Muscle of leg (tissue), 11 donors: ENCODE data around the gene TMEM135. TPM values are rescaled to one million over a fixed set of nuclear protein-coding genes. Genes with fewer than 3 reads are reported as not detected.

ENCODE experiments used
- DNase-seq: peaks from one replicate; pipeline ENCODE4 v3.0.0; 2013
- H3K27ac ChIP-seq: one replicate; pipeline ENCODE4 v1.5.1; 2013; ENCODE audit warnings: mild to moderate bottlenecking, low read length, control low read depth
- H3K27me3 ChIP-seq: one replicate; pipeline ENCODE4 v1.6.1; 2013; ENCODE audit warnings: low read length; ENCODE audit not compliant: control insufficient read depth, insufficient read depth
- H3K36me3 ChIP-seq: one replicate; pipeline ENCODE4 v1.6.1; 2013; ENCODE audit warnings: low read length; ENCODE audit not compliant: control insufficient read depth, insufficient read depth
- H3K4me1 ChIP-seq: one replicate; pipeline ENCODE4 v1.6.1; 2013; ENCODE audit warnings: low read length; ENCODE audit not compliant: control insufficient read depth, insufficient read depth
- H3K4me3 ChIP-seq: one replicate; pipeline ENCODE4 v1.5.1; 2013; ENCODE audit warnings: low read length, control low read depth
- H3K9me3 ChIP-seq: replicated peaks from 2 replicates; pipeline ENCODE4 v1.6.1; 2013; ENCODE audit warnings: low read depth, low read length; ENCODE audit not compliant: control insufficient read depth
- WGBS: methylation state at CpG from one replicate; pipeline ENCODE4 v1.1.5; 2013; ENCODE audit warnings: missing lambda C conversion rate; ENCODE audit not compliant: insufficient coverage; 5-methylcytosine and 5-hydroxymethylcytosine counted together
- polyA plus RNA-seq, 8 donors: library from polyadenylated mRNA; unstranded; fragments of 120-200 nt; gene quantifications; one replicate each; pipeline versions ENCODE4 v1.2.1 to v1.2.3, GENCODE V29; 2013; ENCODE audit warnings: inconsistent platforms in 1 of 8, low replicate concordance in 1 of 8; ENCODE audit not compliant: insufficient read length in 8 of 8, insufficient read depth in 1 of 8
- total RNA-seq: library from RNA; stranded (reverse); fragments of 120-200 nt; gene quantifications from one replicate; pipeline ENCODE4 v1.2.4, GENCODE V29; 2013

Gene TMEM135
- total and polyA plus RNA-seq, 9 donors: 10.5 to 21.1 (median 14.9) TPM

GRCh38 chr11:87353771-87354345 lies 316.1 kb downstream of the TMEM135 start:
- peaks cover 31% of the 10 kb centered on the region for H3K4me1 ChIP-seq
- H3K36me3 ChIP-seq: no peaks in the 10 kb centered on the region
- H3K27me3 ChIP-seq: no peaks in the 10 kb centered on the region
- H3K9me3 ChIP-seq: no peaks in the 10 kb centered on the region
- DNase-seq: peak; percentile 74
- no CpG with 5 or more reads among the region's 2 CpGs for WGBS
- peak overlapping the region; percentile 26 for H3K27ac ChIP-seq
- no peak overlapping the region for H3K4me3 ChIP-seq

GRCh38 chr11:87355596-87355995 lies 317.9 kb downstream of the TMEM135 start:
- Histone ChIP-seq H3K36me3 (no peaks in the 10 kb centered on the region), H3K4me3 (no peak overlapping the region), H3K9me3 (no peaks in the 10 kb centered on the region), H3K27ac (no peak overlapping the region), H3K27me3 (no peaks in the 10 kb centered on the region), H3K4me1 (peaks cover 31% of the 10 kb centered on the region)
- WGBS: 13% methylated on average over 1 of the region's 1 CpG
- DNase-seq: peak; percentile 54

GRCh38 chr11:87356428-87356827 lies 318.7 kb downstream of the TMEM135 start:
- H3K27ac ChIP-seq: no peak overlapping the region

GRCh38 chr11:87358461-87358860 lies 320.7 kb downstream of the TMEM135 start:
- DNase-seq: no peak
- 86% methylated on average over 3 of the region's 5 CpGs for WGBS
- Histone ChIP-seq H3K4me1 (peaks cover 22% of the 10 kb centered on the region), H3K36me3 (no peaks in the 10 kb centered on the region), H3K27me3 (no peaks in the 10 kb centered on the region), H3K27ac (no peak overlapping the region), H3K9me3 (no peaks in the 10 kb centered on the region), H3K4me3 (no peak overlapping the region)

More at GRCh38 chr11:87356428-87356827, 318.7 kb downstream of the TMEM135 start:
- Histone ChIP-seq H3K36me3 (no peaks in the 10 kb centered on the region), H3K27me3 (no peaks in the 10 kb centered on the region), H3K4me1 (peaks cover 31% of the 10 kb centered on the region), H3K4me3 (no peak overlapping the region), H3K9me3 (no peaks in the 10 kb centered on the region)
- no peak for DNase-seq
- 100% methylated on average over 2 of the region's 4 CpGs for WGBS

GRCh38 chr11:87359401-87359800 lies 321.7 kb downstream of the TMEM135 start:
- WGBS: 64% methylated on average over 5 of the region's 6 CpGs

GRCh38 chr11:87361891-87362290 lies 324.2 kb downstream of the TMEM135 start:
- peaks cover 5% of the 10 kb centered on the region for H3K4me1 ChIP-seq
- no peak for DNase-seq
- no peak overlapping the region for H3K4me3 ChIP-seq
- H3K27me3 ChIP-seq: no peaks in the 10 kb centered on the region
- no peaks in the 10 kb centered on the region for H3K9me3 ChIP-seq
- H3K27ac ChIP-seq: no peak overlapping the region
- 100% methylated on average over 1 of the region's 5 CpGs for WGBS
- no peaks in the 10 kb centered on the region for H3K36me3 ChIP-seq

More at GRCh38 chr11:87359401-87359800, 321.7 kb downstream of the TMEM135 start:
- H3K4me3 ChIP-seq: no peak overlapping the region
- no peak overlapping the region for H3K27ac ChIP-seq
- no peaks in the 10 kb centered on the region for H3K36me3 ChIP-seq
- no peaks in the 10 kb centered on the region for H3K9me3 ChIP-seq
- no peak for DNase-seq
- H3K27me3 ChIP-seq: no peaks in the 10 kb centered on the region
- H3K4me1 ChIP-seq: peaks cover 18% of the 10 kb centered on the region

- Histone ChIP-seq H3K27ac (no peak overlapping the region), H3K27me3 (no peaks in the 10 kb centered on the region), H3K4me3 (no peak overlapping the region), H3K9me3 (no peaks in the 10 kb centered on the region), H3K4me1 (peaks cover 5% of the 10 kb centered on the region), H3K36me3 (no peaks in the 10 kb centered on the region)
- DNase-seq: no peak
Observed at GRCh38 chr11:87366346-87366745, 328.6 kb downstream of the TMEM135 start.

GRCh38 chr11:87366763-87367405 lies 329.1 kb downstream of the TMEM135 start:
- DNase-seq: no peak
- Histone ChIP-seq H3K9me3 (no peaks in the 10 kb centered on the region), H3K27me3 (no peaks in the 10 kb centered on the region), H3K27ac (no peak overlapping the region), H3K4me3 (no peak overlapping the region), H3K36me3 (no peaks in the 10 kb centered on the region), H3K4me1 (peaks cover 5% of the 10 kb centered on the region)
- WGBS: 67% methylated on average over 1 of the region's 2 CpGs

GRCh38 chr11:87368151-87368550 lies 330.4 kb downstream of the TMEM135 start:
- Histone ChIP-seq H3K4me3 (no peak overlapping the region), H3K27ac (no peak overlapping the region)

GRCh38 chr11:87368858-87369480 lies 331.2 kb downstream of the TMEM135 start:
- Histone ChIP-seq H3K9me3 (no peaks in the 10 kb centered on the region), H3K27me3 (no peaks in the 10 kb centered on the region), H3K27ac (no peak overlapping the region), H3K4me3 (no peak overlapping the region), H3K36me3 (no peaks in the 10 kb centered on the region), H3K4me1 (peaks cover 5% of the 10 kb centered on the region)
- WGBS: no CpG with 5 or more reads among the region's 5 CpGs
- no peak for DNase-seq

More at GRCh38 chr11:87368151-87368550, 330.4 kb downstream of the TMEM135 start:
- DNase-seq: no peak
- no peaks in the 10 kb centered on the region for H3K27me3 ChIP-seq
- no CpG with 5 or more reads among the region's 1 CpG for WGBS
- peaks cover 5% of the 10 kb centered on the region for H3K4me1 ChIP-seq
- H3K36me3 ChIP-seq: no peaks in the 10 kb centered on the region
- H3K9me3 ChIP-seq: no peaks in the 10 kb centered on the region
